Gastrocnemius medialis (tissue), 4 donors: ENCODE data around the gene ZNF276.

Experiments used
- CTCF ChIP-seq, 5 experiments: fragments of 450-650 bp in 3 of 5; fragments of 200-600 bp in 2 of 5; sonication (generic) in 2 of 5; IDR thresholded peaks in 4 of 5; conservative IDR thresholded peaks in 1 of 5; 1 replicate in 4 of 5; 2 replicates in 1 of 5; pipeline ENCODE4 v1.5.1; 2016 to 2019; ENCODE audit warnings: antibody characterized with exemption in 5 of 5, mild to moderate bottlenecking in 3 of 5, moderate library complexity in 3 of 5
- POLR2A ChIP-seq, 2 donors: fragments of 450-650 bp; IDR thresholded peaks; one replicate each; pipeline ENCODE4 v1.6.1; 2017; ENCODE audit warnings: antibody characterized with exemption in 2 of 2, mild to moderate bottlenecking in 2 of 2, moderate library complexity in 2 of 2

GRCh38 chr16:89727406-89728120 lies 6.2 kb downstream of the ZNF276 start:
- TF ChIP-seq CTCF (IDR thresholded peaks at IDR 0.05 in 4 of 5, conservative IDR thresholded peaks at IDR 0.05 in 1 of 5) (no peak), POLR2A (IDR thresholded peaks at IDR 0.05) (no peak)
